H1 (cell line): ENCODE data around the gene MTFR1L.

ENCODE experiments used
- EZH2 ChIP-seq: fragments of 200-600 bp; sonication (generic); IDR thresholded peaks from 2 replicates; pipeline ENCODE4 v1.7.1; 2012; ENCODE audit warnings: low read depth, mild to moderate bottlenecking, moderate library complexity, low read length, inconsistent platforms; ENCODE audit not compliant: severe bottlenecking
- TBP ChIP-seq: IDR thresholded peaks from 2 replicates; pipeline ENCODE4 v1.6.1; 2011; ENCODE audit warnings: low read depth, low read length, improper control_type of control experiment
- ZNF274 ChIP-seq: IDR thresholded peaks from 2 replicates; pipeline ENCODE4 v1.7.0; 2012; ENCODE audit warnings: low read length, borderline replicate concordance; ENCODE audit errors: extremely low read depth
- TF ChIP-seq, protein P1 (sequence below), 3 experiments: IDR thresholded peaks; 1 replicate in 2 of 3; 2 replicates in 1 of 3; pipeline versions ENCODE4 v1.5.1 to v1.6.1; 2011; ENCODE audit warnings: low read length in 3 of 3, mild to moderate bottlenecking in 3 of 3, inconsistent platforms in 2 of 3, low read depth in 1 of 3, moderate library complexity in 1 of 3; ENCODE audit not compliant: insufficient read depth in 1 of 3; ENCODE audit errors: control extremely low read depth in 1 of 3

DNA sequence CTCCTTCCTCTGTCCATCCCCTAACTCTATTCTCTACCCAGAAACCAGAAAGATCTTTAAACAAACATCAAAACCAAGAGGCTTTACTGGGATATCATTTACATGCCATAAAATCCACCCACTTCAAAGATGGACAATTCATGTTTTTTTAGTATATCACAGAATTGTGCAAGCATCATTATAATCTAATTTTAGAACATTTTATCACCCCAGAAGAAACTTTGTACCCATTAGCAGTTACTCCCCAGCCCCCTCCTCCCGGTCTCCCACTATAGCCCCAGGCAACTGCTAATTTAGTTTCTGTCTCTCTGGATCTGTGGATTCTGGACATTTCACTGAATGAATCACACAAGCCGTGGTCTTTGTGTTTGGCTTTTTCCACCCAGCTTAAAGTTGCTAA, 24.5 kb upstream of the MTFR1L start:
- TF ChIP-seq ZNF274 (no peak), TBP (no peak), EZH2 (no peak)
- TF ChIP-seq, protein P1, sequence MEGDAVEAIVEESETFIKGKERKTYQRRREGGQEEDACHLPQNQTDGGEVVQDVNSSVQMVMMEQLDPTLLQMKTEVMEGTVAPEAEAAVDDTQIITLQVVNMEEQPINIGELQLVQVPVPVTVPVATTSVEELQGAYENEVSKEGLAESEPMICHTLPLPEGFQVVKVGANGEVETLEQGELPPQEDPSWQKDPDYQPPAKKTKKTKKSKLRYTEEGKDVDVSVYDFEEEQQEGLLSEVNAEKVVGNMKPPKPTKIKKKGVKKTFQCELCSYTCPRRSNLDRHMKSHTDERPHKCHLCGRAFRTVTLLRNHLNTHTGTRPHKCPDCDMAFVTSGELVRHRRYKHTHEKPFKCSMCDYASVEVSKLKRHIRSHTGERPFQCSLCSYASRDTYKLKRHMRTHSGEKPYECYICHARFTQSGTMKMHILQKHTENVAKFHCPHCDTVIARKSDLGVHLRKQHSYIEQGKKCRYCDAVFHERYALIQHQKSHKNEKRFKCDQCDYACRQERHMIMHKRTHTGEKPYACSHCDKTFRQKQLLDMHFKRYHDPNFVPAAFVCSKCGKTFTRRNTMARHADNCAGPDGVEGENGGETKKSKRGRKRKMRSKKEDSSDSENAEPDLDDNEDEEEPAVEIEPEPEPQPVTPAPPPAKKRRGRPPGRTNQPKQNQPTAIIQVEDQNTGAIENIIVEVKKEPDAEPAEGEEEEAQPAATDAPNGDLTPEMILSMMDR (IDR thresholded peaks at IDR 0.05; ENCODE audit: control extremely low read depth in 1 of 3, insufficient read depth in 1 of 3, low read depth in 1 of 3, low read length in 3 of 3), result no peak
